GM19035 (cell line): Measurements from ENCODE around the gene DST.
"Not testable (repeated sequence)": the region's sequence is repeated elsewhere in the genome, so short reads cannot be mapped to it uniquely, and the experiment has no call there.

Experiments used
- ATAC-seq: cut with Tn5 transposase; IDR thresholded peaks from one replicate; pipeline ENCODE4 v1.9.1; 2021; ENCODE audit not compliant: unreplicated experiment

The DST gene

GRCh38 chr6:56521454-56521853 is 121.2 kb downstream of the DST start:
- no peak for ATAC-seq

- no peak for ATAC-seq
Measured at GRCh38 chr6:56520218-56520617, 122.5 kb downstream of the DST start.

GRCh38 chr6:56518995-56519767 is 123.5 kb downstream of the DST start:
- no peak for ATAC-seq

- no peak for ATAC-seq
Measured at GRCh38 chr6:56517155-56517745, 125.4 kb downstream of the DST start.

- ATAC-seq = no peak
Measured at GRCh38 chr6:56516003-56516402, 126.7 kb downstream of the DST start.

- ATAC-seq = no peak
Measured at GRCh38 chr6:56515081-56515905, 127.4 kb downstream of the DST start.

- ATAC-seq = no peak
Measured at GRCh38 chr6:56514395-56514794, 128.3 kb downstream of the DST start.

GRCh38 chr6:56513631-56514030 is 129.1 kb downstream of the DST start:
- no peak for ATAC-seq

GRCh38 chr6:56511591-56511990 is 131.1 kb downstream of the DST start:
- ATAC-seq = no peak

- ATAC-seq = no peak
Measured at GRCh38 chr6:56510984-56511531, 131.6 kb downstream of the DST start.

- no peak for ATAC-seq
Measured at GRCh38 chr6:56509031-56509430, 133.7 kb downstream of the DST start.

GRCh38 chr6:56507517-56507916 is 135.2 kb downstream of the DST start:
- ATAC-seq = no peak

- ATAC-seq = no peak
Measured at GRCh38 chr6:56505512-56506260, 137.0 kb downstream of the DST start.

GRCh38 chr6:56501993-56502392 is 140.7 kb downstream of the DST start:
- no peak for ATAC-seq

- ATAC-seq = no peak
Measured at GRCh38 chr6:56499095-56499494, 143.6 kb downstream of the DST start.

GRCh38 chr6:56497691-56498090 is 145.0 kb downstream of the DST start:
- no peak for ATAC-seq

GRCh38 chr6:56497240-56497639 is 145.4 kb downstream of the DST start:
- ATAC-seq = no peak

- not testable (repeated sequence) for ATAC-seq
Measured at GRCh38 chr6:56496650-56497049, 146.0 kb downstream of the DST start.

- no peak for ATAC-seq
Measured at GRCh38 chr6:56495654-56496053, 147.0 kb downstream of the DST start.

GRCh38 chr6:56491606-56492328 is 150.9 kb downstream of the DST start:
- no peak for ATAC-seq
